Activated CD8-positive, alpha-beta memory T cell treated with anti-CD3 and anti-CD28 coated beads, Interleukin-2, amount 50 U/mL, for 24 hours (primary cell): ENCODE measurements around the gene OSBPL8.

Experiments used
- DNase-seq: peaks from one replicate; pipeline ENCODE4 v3.0.0-alpha.2; 2020; ENCODE audit errors: extremely low read depth

OSBPL8 gene, protein sequence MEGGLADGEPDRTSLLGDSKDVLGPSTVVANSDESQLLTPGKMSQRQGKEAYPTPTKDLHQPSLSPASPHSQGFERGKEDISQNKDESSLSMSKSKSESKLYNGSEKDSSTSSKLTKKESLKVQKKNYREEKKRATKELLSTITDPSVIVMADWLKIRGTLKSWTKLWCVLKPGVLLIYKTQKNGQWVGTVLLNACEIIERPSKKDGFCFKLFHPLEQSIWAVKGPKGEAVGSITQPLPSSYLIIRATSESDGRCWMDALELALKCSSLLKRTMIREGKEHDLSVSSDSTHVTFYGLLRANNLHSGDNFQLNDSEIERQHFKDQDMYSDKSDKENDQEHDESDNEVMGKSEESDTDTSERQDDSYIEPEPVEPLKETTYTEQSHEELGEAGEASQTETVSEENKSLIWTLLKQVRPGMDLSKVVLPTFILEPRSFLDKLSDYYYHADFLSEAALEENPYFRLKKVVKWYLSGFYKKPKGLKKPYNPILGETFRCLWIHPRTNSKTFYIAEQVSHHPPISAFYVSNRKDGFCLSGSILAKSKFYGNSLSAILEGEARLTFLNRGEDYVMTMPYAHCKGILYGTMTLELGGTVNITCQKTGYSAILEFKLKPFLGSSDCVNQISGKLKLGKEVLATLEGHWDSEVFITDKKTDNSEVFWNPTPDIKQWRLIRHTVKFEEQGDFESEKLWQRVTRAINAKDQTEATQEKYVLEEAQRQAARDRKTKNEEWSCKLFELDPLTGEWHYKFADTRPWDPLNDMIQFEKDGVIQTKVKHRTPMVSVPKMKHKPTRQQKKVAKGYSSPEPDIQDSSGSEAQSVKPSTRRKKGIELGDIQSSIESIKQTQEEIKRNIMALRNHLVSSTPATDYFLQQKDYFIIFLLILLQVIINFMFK

DNA sequence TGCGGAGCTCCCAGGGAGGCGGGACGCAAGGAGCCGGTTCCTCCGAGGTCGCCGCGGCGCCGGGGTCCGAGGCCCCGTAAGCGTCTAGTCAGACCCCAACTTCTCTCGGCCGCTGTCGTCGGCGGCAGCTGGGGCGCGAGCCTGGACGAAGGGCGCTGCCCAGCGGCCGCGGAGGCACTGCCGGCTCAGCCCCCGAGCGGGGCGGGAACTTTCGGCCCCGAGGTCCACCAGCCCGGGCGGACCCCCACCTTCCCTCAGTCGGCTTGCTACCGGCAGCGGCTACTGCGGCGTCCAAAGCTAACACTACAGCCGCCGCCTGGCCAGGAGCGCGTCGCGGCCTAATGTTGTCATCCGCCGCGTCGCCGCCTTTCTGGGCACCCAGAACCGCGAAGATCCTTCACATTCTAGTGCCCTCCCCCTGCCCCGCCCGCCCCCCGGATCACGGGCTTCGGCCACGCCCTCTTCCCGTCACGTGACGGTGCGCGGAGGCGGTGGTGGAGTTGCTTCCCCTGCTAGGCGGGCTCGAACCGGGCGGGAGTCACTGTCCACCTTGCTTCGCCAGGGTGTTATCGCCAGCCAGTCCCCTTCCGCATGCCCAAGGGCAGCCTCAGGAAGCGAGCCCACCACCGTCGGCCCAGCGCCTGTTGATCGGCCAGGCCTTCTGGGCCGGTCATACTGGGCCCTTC, at the start of gene OSBPL8:
Gene OSBPL8 (minus strand): TSS at position 372 of the 686 bp plus-strand sequence. CDS start 72,220 bp downstream, outside the sequence.
- DNase-seq = peak; percentile 92

DNA sequence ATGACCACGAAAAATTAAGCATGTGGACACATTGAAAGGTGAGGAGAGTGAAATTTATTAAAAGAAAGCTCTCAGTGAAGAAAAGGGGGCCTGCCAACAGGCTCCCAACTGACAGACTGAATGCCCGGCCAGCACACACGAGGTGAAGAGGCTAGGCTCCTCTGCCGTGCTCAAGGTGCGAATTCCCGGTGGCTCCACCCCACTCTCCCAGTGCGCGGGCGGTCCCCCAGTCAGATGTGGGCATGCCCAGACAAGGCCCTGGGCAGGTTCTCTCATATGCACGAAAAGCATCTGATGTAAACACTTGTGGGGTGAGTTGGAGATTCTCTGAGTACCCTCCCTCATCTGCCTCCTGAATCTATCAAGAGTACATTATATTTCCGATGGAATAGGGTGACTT, 48.5 kb upstream of the OSBPL8 start:
- no peak for DNase-seq

DNA sequence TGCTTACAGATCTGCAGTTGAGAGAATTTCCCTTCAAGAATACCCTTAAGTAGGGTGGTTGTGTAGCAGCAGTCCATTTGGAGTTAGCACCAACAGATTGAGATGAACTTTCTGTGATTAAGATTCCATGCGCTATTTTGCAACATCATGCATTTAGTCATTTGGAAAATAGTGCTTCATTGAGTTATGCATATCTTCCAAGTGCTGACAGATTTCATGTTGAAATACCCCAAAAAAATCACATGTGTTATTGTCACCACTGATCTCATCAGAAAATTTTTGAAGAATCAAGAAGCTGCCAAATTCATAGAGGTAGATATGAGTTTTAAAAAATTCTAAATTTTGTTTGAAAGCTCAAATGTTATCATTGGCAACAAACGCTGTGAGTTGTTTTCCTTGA, 35.5 kb upstream of the OSBPL8 start:
- DNase-seq = no peak

DNA sequence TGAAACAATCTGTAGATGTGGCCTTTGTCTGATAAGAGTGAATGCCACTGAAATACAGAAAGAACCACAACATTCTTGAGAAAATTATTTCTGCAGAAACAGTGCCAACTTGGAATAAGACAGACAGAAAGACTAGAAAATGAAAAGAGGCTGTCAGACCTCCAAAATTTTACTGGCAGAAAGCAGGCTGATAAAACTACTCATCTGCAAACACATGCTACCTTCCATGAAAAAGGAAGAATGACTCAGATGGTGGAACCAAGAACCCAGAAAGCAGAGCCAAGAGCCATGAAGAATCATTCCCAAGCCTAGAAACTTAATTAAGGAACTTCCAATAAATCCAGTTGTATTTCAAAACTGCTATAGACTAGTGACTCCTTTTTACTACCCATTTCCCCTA, 31.9 kb upstream of the OSBPL8 start:
- DNase-seq = no peak

DNA sequence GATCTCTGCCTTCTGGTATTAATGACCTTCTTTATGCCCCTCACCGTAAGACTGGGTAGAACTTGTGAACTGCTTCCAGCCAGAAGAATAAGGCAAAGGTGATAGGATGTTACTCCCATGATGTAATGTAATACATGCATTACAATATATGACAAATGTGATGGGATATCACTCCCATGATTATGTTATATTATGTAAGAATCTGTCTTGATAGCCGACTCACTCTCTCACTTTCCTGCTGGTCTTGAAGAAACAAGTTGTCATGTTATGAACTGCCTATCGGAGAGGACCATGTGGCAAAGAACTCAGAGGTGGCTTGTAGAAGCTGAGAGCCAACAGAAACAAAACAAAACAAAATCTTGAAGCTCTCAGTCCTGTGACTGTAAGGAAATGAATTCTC, 30.6 kb upstream of the OSBPL8 start:
- no peak for DNase-seq

DNA sequence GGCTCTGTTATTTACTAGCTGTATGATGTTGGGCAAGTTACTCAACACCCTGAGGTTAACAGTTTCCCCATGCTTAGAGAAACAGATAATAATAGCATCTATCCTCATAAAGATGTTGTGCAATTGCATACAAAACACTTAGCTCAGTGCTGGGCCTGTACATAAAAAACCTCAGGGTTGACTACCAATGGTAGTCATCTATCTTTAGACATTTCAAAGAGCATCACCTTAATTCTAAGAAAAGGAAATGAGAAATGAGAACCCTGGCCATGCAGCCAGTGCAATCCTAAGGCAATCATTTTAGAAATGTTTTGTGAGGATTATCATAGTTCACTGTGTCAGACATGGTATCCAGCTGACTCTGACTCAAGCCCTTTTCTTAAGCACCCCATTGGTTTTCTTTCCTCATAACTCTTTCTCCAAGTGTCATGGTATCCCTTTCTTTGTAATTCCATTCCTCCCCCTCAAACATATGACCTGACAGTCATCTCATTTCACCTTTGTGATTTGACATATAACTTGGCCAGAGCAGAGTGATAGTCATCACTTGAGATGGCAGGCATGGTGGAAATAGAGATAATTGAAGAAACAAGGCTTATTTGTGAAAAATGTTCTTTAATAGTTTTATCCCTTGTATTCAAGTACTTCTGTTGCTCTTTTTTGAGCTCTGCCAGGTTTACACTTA, 29.5 kb upstream of the OSBPL8 start:
- no peak for DNase-seq

DNA sequence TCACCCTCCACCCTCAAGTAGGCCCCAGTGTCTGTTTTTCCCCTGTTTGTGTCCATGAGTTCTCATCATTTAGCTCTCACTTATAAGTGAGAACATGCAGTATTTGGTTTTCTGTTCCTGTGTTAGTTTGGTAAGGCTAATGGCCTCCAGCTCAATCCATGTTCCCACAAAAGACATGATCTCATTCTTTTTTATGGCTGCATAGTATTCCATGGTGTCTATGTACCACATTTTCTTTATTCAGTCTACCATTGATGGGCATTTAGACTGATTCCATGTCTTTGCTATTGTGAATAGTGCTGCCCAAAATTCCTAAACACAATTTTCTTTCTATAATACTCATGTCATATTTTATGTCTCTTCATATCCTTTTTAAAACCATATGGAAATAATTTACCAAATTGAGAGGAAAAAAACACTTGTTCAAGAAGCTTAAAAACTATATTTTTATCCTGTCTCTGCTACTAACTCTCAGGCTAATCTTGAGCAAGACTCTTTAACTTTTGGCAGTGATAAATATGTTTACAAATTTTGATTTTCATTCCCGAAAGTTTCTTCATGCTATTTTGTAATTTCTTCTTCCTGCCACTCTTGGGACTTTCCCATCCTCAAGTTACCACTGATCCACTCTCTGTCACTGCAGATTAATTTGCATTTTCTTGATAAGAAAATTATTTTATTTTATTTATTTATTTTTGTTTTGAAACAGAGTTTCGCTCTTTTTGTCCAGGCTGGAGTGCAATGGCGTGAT, 28.0 kb upstream of the OSBPL8 start:
- no peak for DNase-seq

DNA sequence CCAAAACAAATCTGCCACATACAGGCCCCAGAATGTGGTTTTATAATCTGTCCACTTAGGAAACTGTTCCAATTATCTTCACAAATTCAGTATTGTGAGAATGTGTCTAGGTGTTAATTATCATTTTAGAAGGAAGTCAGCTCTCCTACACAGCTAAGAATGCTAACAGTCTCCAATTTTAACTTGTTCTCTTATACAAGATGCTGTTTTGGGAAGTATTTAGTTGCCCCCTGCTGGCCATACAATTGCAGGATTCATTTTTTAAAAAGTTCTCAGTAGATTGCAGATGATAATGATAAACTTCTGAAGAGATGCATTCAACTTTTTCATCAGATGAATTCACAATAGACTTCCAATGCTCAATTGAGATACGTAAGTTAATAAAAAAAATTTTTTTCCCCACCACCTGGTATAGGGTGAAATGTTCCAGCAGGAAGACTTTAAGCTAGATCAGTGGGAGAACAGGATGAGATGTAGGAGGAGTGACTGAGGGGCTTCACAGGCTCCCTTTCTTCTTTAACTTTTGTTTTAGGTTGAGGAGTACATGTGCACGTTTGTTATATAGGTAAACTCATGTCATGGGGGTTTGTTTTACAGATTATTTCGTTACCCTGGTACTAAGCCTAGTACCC, 27.3 kb upstream of the OSBPL8 start:
- DNase-seq = no peak

DNA sequence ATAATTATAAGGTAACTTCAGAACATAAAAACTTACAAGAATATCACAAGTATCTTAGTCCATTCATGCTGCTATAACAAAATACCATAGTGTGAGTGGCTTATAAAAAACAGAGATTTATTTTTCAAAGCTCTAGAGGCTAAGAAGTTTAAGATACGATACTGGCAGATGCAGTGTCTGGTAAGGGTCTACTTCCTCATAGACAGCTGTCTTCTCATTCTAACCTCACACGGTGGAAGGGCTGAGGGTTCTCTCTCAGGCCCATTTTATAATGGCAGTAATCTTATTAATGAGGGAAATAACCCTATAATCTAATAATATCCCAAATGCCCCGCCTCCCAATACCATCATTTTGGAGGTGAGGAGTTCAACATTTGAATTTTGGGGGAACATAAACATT, 23.7 kb upstream of the OSBPL8 start:
- no peak for DNase-seq

DNA sequence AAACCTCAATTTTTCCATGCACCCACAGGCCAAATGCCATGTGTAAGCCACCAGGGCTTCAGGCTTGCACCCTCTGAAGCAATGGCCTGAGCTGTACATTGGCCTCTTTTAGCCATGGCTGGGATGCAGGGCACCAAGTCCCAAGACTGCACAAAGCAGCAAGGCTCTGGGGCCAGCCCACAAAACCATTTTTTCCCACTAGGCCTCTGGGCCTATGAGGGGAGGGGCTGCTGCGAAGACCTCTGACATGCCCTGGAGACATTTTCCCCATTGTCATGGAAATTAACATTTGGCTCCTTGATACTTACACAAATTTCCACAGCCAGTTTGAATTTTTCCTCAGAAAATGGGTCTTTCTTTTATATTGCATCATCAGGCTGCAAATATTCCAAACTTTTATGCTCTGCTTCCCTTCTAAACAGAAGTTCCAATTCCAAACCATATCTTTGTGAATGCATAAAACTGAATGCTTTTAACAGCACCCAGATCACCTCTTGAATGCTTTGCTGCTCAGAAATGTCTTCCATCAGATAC, 14.3 kb upstream of the OSBPL8 start:
- DNase-seq = no peak

DNA sequence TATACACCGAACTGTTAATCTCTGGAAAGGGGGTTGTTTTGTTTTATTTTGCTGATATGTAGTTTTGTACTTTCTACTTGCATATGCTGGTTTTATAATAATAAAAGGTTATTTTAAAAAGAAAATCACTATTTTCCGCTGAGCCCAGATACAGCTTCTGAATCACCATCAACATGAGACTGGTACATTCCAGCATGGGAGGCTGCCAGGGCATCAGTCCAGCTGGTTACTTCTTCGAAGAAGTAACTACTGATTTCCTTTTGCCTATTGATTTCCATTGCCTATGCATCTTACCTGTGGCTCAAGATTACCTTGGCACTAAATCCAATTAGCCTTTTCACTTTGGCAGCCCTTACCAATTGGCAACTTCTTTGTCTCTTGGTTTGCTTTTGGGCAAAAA, 11.7 kb upstream of the OSBPL8 start:
- DNase-seq = no peak

DNA sequence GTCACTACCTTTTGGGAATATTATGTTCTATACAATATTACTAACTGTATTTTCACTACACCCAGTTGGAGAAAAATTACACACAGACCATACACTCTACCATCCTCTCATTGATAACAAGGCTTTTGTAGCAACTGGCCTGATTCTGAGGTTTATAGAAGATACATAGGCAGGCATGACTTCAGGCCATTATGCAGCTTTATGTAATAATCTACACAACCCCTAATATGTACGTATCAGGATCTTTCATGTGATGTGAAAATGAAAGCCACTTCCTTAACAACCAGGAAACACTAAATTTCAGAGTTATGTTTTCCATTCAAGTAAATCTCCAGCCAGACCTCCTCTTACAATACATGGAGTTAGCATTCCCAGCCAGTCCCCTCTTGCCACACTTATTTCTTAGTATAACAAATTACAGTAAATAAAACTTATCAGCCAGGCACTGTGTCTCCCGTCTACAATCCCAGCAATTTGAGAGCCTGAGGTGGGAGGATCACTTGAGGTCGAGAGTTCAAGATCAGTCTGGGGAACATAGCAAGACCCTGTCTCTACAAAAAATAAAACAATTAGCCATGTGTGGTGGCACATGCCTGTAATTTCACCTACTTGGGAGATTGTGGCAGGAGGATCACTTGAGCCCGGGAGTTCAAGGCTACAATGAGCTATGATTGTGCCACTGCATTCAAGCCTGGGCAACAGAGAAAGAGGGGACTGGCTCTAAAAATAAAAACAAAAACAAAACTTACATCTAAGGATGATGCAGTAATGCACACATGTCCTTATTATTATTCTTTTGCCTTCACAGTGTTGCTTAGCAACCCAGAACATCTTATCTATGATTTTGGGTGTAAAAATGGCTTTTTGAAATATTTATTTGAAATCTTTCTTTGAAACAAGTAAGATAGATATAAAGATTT, 10.4 kb upstream of the OSBPL8 start:
- no peak for DNase-seq

DNA sequence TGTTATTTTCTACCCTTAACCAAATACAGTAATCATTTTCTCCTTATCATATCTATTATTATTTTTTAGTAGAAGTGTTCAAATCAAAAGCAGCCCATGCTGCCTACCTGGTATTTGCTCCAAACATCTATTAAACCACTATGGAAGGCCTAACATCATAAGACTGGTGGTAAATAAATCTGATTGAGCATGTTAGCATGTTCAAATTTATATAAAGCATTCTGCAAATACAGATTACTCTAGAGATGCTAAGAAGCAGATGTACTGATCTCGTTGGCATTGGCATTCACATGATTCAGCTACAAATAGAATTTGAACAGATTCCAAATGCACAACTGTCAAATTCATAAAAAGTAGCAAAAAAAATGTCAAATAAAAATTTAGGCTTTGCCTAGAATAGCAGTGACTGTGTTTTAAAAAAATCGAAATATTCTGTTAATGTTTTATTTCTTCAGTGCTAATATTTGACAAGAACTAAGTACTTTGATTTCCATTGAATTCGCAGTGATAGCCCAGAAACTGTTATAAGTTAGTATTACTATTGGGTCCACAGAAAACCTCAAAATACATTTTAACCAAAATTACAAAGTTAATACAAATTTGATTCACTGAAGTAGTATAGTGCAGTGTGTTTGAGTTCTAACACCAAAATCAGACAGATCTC, 9.4 kb upstream of the OSBPL8 start:
- DNase-seq = no peak

DNA sequence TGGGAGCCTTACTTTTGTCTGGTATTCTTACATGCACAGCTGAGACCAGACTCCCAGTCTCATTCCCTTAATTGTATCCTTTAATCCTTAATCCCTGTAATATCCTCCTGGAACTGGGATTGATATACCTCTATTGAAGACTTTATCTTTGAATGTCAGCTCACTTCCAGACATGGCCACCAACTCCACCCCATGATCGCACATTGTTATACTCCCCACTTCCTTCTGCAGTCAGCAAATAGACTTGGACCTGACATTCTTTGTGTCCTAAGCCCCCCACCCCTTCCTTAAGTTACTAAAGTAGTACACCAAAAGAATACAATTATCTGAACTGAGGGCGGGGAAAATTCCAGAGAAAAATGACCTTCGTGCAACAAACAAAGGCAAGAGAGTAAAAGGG, 8.6 kb upstream of the OSBPL8 start:
- no peak for DNase-seq

DNA sequence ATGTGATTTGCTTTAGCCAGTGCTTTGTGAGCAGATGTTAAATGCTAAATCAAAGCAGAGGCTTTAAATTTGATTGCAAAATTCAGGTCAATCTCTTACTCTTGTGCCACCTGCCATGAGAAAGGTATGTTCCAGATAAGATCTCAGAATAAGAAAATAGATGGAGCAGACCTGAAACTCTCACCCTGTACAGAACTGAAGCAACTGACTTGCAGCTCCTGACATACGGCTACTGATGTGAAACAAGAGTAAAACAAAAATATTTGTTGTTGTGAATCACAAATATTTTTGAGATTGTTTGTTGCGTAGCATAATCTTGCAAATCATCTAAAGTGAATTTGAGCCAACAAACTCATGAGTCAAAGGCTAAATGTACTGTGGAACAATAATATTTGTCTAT, 3.5 kb upstream of the OSBPL8 start:
- no peak for DNase-seq

DNA sequence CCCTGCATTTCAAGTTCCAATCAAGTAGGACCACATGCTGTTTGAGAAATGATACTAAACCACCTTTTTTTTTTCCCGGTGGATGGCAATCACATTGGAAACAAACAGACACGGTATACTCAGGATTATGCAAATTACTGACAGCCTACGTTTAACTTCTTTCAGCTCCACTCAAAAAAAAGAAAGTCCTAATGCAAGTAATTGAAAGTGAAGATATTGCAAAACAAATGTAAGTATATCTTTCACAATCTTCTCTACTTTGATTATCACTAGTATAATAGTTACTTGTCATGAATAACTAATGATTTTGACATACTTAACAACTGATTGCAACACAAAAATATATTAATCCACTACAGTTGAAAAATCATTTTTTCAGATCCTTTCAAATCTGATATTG, 2.6 kb upstream of the OSBPL8 start:
- no peak for DNase-seq

DNA sequence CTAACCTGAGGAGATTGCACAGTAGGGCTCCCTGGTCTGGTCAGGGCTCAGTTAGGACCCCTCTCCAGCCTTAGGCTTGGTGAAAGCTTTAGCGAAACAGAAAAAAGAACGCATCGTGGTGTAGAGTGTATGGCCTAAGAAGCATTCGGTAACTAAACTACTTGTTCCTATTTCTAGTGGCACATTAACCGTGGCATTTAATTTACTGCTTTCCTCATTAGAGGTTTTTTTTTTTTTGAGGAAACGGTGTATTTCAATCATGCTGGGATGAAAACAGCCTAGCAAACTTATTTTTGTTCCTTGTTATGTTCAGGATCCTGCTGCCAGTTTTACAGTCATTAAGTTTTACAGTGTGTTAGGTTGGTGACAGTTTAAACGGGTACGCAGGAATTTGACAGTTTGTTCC, 518 bp upstream of the OSBPL8 start:
- DNase-seq = no peak

DNA sequence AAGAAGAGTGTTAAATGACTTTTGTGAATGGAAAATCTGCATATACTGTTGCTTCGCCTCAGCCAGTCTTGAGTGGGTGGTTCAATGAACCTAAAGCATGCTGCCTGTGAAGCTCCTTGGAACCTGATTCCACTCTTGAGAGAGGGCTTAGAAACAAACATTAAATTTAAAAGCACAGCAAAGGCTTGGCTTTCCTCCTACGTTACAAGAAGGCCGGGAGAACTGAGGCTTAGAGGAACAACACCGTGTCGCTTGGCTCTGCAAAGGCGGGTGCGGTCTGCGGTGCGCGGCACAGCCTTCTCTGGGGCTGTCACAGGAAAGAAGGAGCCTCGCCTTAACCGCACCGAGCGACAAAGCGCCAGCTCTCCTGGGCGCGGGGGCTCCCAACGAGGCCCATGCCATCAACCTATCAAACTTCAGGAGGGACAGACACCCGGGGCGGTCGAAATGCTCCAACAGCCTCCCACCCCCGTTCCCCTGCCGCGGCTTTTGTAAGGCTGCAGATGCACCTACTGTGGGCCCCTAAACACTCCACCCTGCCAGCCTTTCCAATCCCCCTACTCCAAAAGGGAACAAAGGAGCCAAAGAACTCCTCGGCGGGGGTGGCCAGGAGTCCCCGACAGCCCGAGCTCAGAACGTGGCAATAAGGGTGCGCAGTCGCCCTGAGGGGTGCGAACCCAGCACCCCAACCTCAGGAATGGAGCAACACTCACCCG, 729 bp downstream of the OSBPL8 start:
- peak; percentile 60 for DNase-seq
